Measurements from ENCODE around the gene RELL2. TPM values are rescaled to one million over a fixed set of nuclear protein-coding genes. Genes with fewer than 3 reads are reported as not detected.
A peak's percentile ranks its signal among the peaks of the same experiment; 100 is the strongest.

The RELL2 gene
- total RNA-seq, 1 donor from 2014 or later, result 1.0 TPM

DNA sequence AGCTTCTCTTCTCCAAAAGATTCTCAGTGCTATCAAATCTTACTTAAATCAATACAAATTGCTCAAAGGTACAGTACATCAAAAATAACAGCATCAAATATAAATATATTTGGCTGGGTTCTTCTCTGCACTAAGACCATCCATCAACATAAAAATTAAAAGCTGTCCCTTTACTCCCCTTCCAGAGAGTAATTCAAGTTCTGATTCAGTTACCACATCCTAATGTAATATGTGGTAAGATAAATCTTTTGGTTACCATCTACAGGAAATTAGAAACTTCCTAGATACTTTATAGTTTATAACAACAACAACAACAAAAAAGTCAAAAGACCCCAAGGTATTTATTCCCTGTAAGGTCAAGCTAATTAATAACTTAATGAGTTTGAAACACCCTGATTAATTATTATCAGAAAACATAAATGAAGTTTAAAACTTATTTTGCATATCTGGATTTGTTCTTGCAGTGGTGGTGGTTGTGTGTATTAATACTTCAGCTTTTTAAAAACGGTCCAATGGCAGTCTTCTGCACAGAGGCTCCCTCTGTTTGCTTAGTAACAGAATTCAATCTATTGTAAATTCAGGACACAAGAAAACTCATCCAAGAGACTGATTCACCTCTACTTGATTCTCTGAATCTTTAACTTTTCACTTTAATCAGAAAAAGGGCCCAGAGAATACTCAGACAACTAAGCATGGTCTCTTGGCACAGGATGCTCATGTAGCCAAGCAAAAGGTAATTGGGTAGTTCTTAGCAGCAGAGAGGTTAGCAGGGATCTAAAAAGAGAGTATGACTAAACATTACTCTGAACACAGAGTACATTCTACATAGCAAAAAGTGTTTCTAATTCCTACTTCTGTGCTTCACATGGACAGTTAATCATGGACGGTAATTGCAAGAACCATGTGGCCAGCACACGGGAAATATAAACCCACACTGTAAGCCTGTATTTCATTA lies 38.1 kb upstream of the RELL2 start:
- Histone ChIP-seq H3K36me3 (peaks cover 3% of the 10 kb centered on the region), H3K4me3 (no peak overlapping the region), H3K9me3 (replicated peaks) (peaks cover 9% of the 10 kb centered on the region), H3K27me3 (ENCODE audit: low read depth) (no peaks in the 10 kb centered on the region), H3K27ac (replicated peaks) (peak overlapping the region; percentile 87), H3K4me1 (peaks cover 66% of the 10 kb centered on the region)
- TF ChIP-seq, protein P1, sequence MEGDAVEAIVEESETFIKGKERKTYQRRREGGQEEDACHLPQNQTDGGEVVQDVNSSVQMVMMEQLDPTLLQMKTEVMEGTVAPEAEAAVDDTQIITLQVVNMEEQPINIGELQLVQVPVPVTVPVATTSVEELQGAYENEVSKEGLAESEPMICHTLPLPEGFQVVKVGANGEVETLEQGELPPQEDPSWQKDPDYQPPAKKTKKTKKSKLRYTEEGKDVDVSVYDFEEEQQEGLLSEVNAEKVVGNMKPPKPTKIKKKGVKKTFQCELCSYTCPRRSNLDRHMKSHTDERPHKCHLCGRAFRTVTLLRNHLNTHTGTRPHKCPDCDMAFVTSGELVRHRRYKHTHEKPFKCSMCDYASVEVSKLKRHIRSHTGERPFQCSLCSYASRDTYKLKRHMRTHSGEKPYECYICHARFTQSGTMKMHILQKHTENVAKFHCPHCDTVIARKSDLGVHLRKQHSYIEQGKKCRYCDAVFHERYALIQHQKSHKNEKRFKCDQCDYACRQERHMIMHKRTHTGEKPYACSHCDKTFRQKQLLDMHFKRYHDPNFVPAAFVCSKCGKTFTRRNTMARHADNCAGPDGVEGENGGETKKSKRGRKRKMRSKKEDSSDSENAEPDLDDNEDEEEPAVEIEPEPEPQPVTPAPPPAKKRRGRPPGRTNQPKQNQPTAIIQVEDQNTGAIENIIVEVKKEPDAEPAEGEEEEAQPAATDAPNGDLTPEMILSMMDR (IDR thresholded peaks at IDR 0.05; ENCODE audit: borderline replicate concordance), result no peak
- DNase-seq, result no peak
- intact Hi-C loops (cut with micrococcal nuclease), result no loop called here

GRCh38 chr5:141602606-141603005 lies 34.2 kb upstream of the RELL2 start:
- Histone ChIP-seq H3K27ac (replicated peaks) (peak overlapping the region; percentile 82), H3K27me3 (ENCODE audit: low read depth) (no peaks in the 10 kb centered on the region), H3K36me3 (no peaks in the 10 kb centered on the region), H3K9me3 (replicated peaks) (peaks cover 1% of the 10 kb centered on the region), H3K4me3 (no peak overlapping the region), H3K4me1 (peaks cover 93% of the 10 kb centered on the region)
- TF ChIP-seq, protein P1 (IDR thresholded peaks at IDR 0.05; ENCODE audit: borderline replicate concordance), result no peak
- no peak for DNase-seq
- intact Hi-C loops (cut with micrococcal nuclease), result no loop called here

DNA sequence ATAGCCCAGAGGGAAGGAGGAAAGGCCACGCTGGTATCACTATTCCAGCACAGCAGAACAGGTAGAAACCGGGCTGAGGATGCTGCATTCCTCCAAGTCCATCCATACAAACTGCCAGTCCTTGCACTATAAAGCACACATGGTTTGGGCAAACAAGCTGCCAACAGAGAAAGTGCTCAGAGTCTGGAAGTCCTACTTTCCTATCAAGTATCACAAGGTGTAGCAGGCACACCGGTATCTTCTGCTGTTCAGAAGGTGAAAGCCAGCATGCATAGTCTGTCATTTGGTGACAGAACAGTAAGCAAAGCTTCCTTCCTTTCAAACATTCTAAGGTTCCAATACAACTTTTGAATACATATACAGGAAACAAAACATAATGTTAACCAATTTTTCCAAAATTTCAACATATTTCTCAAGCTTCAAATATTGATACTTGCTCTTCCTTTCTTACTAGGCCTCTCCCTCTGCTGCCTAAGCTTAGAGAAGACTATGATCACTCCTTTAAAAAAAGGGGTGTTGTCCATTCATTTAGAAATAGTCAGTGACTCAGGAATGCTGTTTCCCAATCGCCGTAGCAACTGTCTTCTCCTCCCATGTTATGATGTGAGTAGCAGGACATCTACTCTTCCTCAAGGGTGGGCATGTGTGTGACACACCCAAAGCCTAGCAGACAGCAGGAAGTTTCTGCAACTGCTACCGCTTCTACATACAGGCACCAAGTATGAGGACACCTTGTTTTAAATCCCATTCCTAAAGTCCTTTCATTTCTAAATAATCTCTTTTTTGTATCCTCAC lies 32.7 kb upstream of the RELL2 start:
- peak overlapping the region; percentile 2 for H3K4me3 ChIP-seq
- no peaks in the 10 kb centered on the region for H3K36me3 ChIP-seq
- no peaks in the 10 kb centered on the region for H3K9me3 ChIP-seq (replicated peaks)
- TF ChIP-seq, protein P1 (IDR thresholded peaks at IDR 0.05; ENCODE audit: borderline replicate concordance), result no peak
- no peak for DNase-seq
- peaks cover 90% of the 10 kb centered on the region for H3K4me1 ChIP-seq
- peak overlapping the region; percentile 82 for H3K27ac ChIP-seq (replicated peaks)
- intact Hi-C loops (cut with micrococcal nuclease), result no loop called here
- no peaks in the 10 kb centered on the region for H3K27me3 ChIP-seq (ENCODE audit: low read depth)

DNA sequence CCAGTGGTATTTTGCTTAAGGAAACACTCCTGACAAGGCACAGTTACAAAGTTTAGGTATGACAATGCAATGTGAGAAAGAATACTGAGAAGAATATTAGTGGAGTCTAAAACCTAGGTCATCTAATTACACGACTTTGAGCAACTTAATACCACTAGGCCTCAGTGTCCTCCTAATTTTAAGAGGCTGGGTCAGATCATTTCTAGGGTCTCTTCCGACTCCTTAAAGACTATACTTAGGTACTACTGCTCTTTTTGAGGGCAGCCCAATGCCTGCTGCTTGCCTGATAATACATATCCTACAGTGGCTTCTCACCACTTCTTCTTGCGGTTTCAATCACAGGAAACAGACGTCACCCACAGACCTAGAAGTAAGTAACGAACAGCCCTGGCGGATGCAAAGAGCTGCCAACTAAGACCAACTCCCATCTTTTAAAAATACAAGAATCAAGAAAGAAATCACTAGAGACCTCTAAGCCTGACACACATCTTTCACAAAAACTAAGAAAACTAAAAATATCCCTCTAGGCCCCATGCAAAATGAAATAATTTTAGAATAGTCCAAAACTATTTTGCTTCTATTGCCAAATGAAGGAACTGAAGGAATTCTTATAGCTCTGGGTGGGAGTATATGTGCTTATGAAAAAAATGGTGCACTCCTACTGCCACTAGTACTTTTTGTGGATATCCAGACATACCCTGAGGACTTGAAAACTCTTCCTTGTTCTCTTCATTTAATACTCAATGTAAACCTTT lies 31.1 kb upstream of the RELL2 start:
- TF ChIP-seq, protein P1 (IDR thresholded peaks at IDR 0.05; ENCODE audit: borderline replicate concordance), result no peak
- Histone ChIP-seq H3K27ac (replicated peaks) (peak overlapping the region; percentile 82), H3K4me1 (peaks cover 74% of the 10 kb centered on the region), H3K27me3 (ENCODE audit: low read depth) (no peaks in the 10 kb centered on the region), H3K36me3 (no peaks in the 10 kb centered on the region), H3K9me3 (replicated peaks) (no peaks in the 10 kb centered on the region), H3K4me3 (no peak overlapping the region)
- peak; percentile 26 for DNase-seq
- intact Hi-C loops (cut with micrococcal nuclease), result no loop called here

GRCh38 chr5:141608046-141608445 lies 28.8 kb upstream of the RELL2 start:
- no peaks in the 10 kb centered on the region for H3K27me3 ChIP-seq (ENCODE audit: low read depth)
- TF ChIP-seq, protein P1 (IDR thresholded peaks at IDR 0.05; ENCODE audit: borderline replicate concordance), result no peak
- peaks cover 64% of the 10 kb centered on the region for H3K4me1 ChIP-seq
- H3K9me3 ChIP-seq (replicated peaks), result no peaks in the 10 kb centered on the region
- intact Hi-C loops (cut with micrococcal nuclease), result no loop called here
- H3K36me3 ChIP-seq, result no peaks in the 10 kb centered on the region
- no peak for DNase-seq
- no peak overlapping the region for H3K27ac ChIP-seq (replicated peaks)
- H3K4me3 ChIP-seq, result no peak overlapping the region
